ENCODE measurements around the gene ATP8B1.

- no peak for TF ChIP-seq CTCF (IDR thresholded peaks at IDR 0.05; ENCODE audit: poor library complexity)
- TF ChIP-seq EZH2 (IDR thresholded peaks at IDR 0.05; ENCODE audit: borderline replicate concordance) = no peak
Observed at GRCh38 chr18:57603871-57604270, 199.2 kb downstream of the ATP8B1 start.

Measured in hepatocyte (in vitro differentiated cells).